ENCODE results near the gene PAX2.

The PAX2 gene

DNA sequence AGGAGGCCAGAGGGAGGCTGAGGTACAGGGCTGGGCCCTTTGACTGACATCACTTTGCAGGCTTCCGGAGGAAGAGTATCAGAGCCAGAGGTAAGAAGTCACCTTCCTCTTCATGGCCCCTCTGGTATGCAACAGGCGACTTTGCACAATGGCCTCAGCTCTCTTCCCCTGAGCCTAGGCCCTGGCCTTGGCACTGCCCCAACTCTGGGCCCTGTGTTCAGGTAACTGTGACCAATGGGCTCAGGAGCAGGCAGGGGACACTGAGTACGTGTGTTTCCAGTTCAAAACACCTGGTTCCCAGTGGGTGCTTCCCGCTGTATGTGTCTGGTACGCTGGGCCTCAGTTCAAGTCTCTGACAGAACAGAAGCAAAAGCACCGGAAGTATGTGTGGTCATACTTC lies 12.1 kb upstream of the PAX2 start:
- no peak for TF ChIP-seq CTCF (IDR thresholded peaks at IDR 0.05; ENCODE audit: insufficient read depth, low read length, missing control alignments)
- POLR2A ChIA-PET, result no interaction called here
- no peak for DNase-seq (ENCODE audit: low read depth, low spot score)
- CTCF ChIA-PET, result interaction anchor here (2.4 kb wide), 1 partner anchor 11 kb away, joined by 10 read pairs; no protein-coding TSS in a partner anchor
- no peak overlapping the region for H3K4me3 ChIP-seq (ENCODE audit: low read depth, low read length)

DNA sequence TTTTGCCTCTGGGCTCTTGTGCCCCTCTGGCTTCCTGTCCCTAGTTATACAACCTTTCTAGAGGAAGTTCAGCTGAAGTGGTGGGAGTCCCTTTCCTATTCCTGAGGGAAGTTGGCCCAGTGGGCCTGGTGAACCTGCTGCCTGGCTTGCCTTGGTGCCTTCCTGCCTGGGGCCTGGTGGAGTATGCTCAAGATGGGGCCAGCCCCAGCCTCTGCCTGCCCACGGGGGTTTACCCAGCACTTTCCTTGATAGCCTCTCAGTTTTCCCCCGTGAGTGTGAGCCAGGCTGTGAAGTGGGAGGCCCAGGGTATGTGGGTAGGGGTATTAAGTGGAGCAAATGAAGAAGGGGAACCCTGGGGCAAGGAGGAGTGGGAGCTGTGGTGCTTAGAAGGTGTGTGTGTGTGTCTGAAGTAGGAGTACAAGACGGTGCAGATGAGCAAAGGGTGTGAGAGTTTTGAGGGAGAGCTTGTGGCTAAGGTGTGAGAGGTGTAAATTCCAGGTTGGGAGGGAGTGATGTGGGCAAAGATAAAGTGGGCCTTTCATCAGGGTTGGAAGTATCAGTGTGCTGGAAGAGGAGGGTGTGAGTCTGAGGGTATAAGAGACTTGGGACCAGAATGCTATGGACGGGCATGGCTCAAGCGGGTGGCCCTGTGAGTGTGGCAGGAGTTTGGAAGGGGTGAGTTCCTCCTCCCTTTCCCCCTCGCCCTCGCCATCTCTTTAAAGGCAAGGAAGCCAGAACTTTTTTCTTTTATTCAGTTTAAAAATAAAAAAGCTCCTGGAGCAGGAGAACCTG lies 10.9 kb upstream of the PAX2 start:
- CTCF ChIA-PET, result interaction anchor here (2.4 kb wide), 1 partner anchor 10 kb away, joined by 10 read pairs; no protein-coding TSS in a partner anchor
- H3K4me3 ChIP-seq (ENCODE audit: low read depth, low read length), result no peak overlapping the region
- DNase-seq (ENCODE audit: low read depth, low spot score), result no peak
- POLR2A ChIA-PET, result no interaction called here
- no peak for TF ChIP-seq CTCF (IDR thresholded peaks at IDR 0.05; ENCODE audit: insufficient read depth, low read length, missing control alignments)

DNA sequence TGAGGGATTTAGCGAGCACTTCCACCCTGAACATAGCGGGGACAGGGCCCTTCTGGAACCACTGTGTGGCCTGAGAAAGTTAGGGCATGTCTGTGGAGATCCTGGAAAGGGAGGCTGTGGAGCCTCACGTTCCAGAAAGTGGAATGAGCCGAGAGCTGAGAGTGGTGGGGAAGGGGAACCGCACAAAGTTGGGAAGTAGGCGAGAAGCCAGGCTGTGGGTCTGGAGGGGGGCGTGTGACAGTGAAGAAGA lies 10.4 kb upstream of the PAX2 start:
- POLR2A ChIA-PET, result no interaction called here
- no peak for DNase-seq (ENCODE audit: low read depth, low spot score)
- CTCF ChIA-PET, result interaction anchor here (2.4 kb wide), 1 partner anchor 9 kb away, joined by 10 read pairs; no protein-coding TSS in a partner anchor
- H3K4me3 ChIP-seq (ENCODE audit: low read depth, low read length), result no peak overlapping the region
- TF ChIP-seq CTCF (IDR thresholded peaks at IDR 0.05; ENCODE audit: insufficient read depth, low read length, missing control alignments), result no peak

DNA sequence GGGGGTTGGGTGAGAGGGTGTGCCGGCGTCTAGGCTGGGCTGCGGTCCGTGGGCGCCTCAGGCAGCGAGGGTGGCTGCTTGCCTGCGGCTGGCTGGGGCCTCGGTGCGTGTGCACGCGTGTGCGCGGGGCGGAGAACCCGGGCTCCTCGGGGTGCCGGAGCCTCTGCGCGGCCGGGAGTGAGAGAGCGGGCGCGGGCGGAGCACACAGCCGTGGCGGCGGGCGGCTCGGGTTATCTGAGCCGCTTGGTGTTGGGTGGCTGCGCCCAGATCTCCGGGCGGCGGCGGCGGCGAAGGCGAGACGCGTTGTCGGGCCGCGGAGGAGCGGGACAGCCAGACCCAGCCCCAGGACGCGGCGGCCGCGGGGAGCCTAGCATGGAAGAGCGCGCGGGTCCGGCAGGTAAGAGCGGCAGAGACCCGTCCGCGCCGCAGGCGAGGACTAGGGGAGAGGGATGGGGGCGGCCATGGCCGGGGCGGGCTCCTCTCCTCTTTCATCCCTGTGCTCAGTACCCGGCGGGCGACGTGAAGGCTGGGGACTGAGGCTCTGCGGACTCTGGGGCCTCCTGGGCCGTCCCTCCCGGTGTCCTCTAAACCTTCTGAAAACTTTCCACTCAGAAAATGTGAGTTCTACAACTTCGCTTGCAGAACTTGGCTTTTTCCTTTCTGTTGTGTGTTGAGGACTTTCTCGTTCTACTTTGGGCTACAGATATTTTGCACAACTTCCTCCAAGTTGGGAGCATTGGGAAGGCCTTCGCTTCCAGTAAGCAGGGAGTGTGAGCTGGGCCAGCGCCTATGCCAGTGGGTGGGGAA lies 9.8 kb upstream of the PAX2 start:
- no peak for DNase-seq (ENCODE audit: low read depth, low spot score)
- no peak for TF ChIP-seq CTCF (IDR thresholded peaks at IDR 0.05; ENCODE audit: insufficient read depth, low read length, missing control alignments)
- no peak overlapping the region for H3K4me3 ChIP-seq (ENCODE audit: low read depth, low read length)
- POLR2A ChIA-PET, result no interaction called here
- CTCF ChIA-PET, result no interaction called here

GRCh38 chr10:100736144-100736808 lies 9.1 kb upstream of the PAX2 start:
- no peak for TF ChIP-seq CTCF (IDR thresholded peaks at IDR 0.05; ENCODE audit: insufficient read depth, low read length, missing control alignments)
- ChIA-PET CTCF (no interaction called here), POLR2A (no interaction called here)
- H3K4me3 ChIP-seq (ENCODE audit: low read depth, low read length), result no peak overlapping the region
- no peak for DNase-seq (ENCODE audit: low read depth, low spot score)

DNA sequence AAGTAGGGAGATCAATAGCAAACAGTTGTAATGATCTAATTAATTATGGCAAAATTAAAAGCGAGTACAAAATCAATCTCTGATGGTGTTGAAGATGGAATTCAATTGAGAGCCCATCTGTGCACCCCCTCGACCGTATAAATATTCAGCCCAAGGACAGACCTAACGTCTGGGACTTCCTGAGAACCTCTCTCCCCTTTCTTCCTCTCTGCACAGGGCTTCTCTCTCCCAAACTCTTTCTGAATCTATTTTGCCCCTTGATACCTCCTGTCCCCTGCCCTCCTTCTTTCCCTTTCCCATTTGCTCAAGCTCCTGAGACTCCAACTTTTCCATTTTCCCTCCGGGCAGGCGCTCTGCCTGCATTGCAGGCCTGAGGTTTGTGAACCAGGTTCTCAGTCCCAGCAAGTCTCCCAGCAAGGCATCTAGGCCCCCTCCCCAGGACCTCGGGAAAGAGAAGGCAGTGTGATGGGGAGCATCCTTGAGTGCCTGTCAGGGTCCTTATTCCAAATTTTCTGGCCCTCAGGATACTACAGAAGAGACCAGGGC lies 8.5 kb upstream of the PAX2 start:
- CTCF ChIA-PET, result no interaction called here
- POLR2A ChIA-PET, result no interaction called here
- TF ChIP-seq CTCF (IDR thresholded peaks at IDR 0.05; ENCODE audit: insufficient read depth, low read length, missing control alignments), result no peak
- DNase-seq (ENCODE audit: low read depth, low spot score), result no peak
- no peak overlapping the region for H3K4me3 ChIP-seq (ENCODE audit: low read depth, low read length)

All from AG04449 (cell line).